AG20443 (cell line): ENCODE data around the gene KCTD6.

Experiments used
- DNase-seq: peaks from one replicate; pipeline ENCODE4 v3.0.0; 2012; ENCODE audit warnings: low spot score, mixed read lengths

The KCTD6 gene

DNA sequence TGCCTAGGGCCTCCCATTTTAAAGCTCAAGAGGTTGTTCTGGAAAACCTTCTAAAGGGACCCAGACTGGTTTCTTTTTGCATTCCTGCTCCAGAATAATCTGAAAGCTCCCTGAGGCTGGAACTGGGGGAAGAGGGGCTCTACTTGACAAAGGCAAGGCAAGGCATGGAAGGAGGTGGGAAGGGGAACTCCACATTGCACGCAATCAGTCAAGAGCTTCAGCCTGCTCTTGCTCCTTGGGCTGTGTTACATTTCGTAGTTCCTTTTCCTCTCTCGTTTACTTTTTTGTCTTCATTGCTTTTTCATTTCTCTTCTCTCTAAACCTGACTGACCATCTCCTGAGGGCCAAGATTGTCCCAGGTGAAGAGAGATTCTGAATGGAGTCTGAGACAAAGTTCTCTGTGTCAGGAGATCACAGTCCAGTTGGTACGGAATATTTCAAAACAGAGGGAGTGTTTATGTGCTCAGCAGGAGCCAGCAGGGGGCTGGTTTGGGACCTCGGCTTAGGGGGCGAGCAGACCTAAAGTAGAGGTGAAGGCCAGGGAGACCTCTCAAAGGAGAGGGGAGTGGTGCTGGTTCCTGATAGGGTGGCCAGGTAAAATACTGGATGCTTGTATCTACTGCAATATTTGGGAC is 6.0 kb upstream of the KCTD6 start:
- no peak for DNase-seq

GRCh38 chr3:58487140-58487886 is 4.6 kb upstream of the KCTD6 start:
- peak; percentile 86 for DNase-seq

- DNase-seq: no peak
These were observed 2.9 kb upstream of the KCTD6 start for GRCh38 chr3:58488967-58489366.

- no peak for DNase-seq
These were observed 915 bp upstream of the KCTD6 start for GRCh38 chr3:58490860-58491501.

DNA sequence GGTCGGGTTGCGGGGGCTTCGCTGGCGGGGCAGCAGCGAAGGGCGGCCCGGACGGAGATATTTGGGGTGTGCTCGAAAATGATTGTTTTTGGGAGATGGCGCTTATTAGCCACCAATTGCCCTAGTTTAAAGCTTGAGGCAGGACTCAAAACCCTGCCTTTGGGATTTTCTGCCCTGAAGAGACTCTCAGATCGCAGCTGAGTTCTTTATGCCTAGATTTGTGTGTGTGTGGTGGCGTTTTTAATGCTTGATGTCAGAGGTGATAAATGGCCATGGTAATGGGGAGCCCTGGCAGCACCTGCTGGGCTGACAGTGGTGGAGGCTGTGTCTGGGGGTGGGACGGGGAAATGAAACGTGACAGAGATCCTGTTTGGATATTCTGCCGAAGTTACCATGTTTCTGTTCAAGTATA is 604 bp downstream of the KCTD6 start:
- peak; percentile 19 for DNase-seq

DNA sequence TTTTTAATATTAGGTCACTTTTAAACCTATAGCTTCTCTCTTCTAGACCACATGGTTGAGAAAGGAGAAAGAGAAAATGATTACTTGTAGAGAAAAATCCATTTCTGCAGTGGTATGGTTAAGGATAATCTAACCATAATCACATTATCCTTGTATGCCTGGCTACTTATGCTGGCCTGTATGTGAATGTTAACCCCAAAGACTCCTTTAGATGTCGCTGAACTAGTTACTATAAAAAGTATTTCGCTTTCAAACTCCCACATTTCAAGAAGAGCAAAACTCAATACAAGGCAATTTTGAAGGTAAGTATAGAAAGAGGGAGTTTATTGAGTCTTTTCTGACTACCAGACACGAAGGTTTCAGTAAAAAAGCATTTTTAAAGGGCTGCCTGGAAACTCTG is 2.2 kb downstream of the KCTD6 start:
- no peak for DNase-seq

DNA sequence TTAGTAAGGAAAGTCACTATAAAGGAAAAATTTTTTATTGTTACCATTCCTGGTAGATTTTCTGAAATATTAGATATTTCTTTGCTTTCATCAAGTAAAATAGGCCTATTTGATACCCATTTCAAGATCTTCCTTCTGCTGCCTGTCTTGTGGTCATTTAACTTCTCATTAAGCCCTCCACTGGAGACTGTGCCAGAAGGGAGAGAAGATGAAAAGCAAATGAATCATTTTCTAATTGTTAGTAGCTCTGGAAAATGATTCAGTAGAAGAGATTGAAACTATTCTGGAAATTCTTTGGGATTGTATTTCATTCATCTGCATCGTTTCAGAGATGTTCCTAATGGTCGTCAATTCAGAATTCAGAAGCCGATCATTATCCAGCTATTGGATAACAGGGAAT is 3.2 kb downstream of the KCTD6 start:
- DNase-seq: peak; percentile 29

DNA sequence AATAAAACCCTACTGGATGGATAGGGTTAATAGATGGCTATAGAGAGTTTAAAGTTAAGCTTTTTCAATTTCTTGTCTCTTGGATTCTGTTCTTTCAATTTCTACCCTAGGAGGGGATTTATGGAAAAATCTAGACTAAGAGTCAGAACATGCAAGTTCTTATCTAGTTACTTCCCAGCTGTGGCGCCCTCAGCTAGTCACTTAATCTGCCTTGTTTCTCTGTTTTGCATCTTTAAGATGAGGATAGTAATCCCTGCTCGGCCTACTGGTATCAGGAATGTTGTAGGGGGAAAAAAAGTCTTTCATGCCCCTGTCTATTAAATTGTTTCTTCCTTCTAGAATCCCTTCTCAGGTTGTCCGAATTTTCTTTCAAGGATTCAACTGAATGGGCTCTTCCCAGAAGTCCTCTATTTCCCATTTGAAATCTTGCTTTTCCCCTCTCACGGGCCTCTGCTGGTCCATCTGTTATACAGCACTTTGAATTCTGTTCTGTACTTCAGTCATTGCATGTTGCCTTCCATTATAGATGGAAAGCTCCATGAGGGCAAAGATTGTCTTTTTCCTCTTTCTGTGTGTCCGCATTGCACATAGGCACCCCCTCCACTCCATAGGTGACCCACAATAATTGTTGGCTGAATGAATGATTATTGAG is 4.4 kb downstream of the KCTD6 start:
- no peak for DNase-seq

DNA sequence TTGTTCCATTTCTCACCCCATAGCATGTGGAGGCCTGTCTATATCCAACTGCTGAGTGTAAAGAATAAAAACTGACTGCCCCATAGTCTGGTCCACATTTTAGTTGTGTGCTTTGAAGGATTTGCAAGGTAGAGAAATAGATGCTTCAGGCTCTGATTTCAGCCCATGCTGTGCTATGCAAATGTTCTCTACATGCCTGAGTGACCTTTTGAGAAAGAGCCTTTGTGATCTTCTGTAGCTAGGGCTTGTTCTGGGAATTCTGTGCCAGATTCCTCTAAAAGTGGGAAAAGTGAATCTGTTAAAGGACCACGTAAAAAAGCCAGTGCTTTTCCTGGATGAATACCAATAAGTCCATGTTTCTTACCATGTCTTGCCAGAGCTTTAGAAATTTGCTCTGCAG is 5.2 kb downstream of the KCTD6 start:
- DNase-seq: no peak

DNA sequence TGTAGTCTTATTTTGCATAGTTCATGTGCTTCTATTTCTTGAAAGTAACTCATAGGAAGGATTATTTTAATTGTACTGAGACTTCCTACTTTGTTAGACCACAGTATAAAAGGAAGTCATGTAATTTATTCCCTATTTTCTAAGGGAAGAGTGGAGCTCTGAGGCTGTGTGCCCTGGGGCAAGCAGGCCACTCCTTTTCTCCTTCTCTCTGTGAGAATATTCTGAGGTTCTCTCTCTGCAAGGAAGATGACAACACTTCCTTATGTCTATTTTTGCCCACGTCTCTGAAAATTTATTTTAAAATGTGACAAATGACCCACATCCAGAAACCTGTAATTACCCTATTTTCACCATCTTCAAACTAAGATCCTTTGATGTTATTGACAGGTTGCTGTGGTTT is 11.0 kb downstream of the KCTD6 start:
- no peak for DNase-seq

DNA sequence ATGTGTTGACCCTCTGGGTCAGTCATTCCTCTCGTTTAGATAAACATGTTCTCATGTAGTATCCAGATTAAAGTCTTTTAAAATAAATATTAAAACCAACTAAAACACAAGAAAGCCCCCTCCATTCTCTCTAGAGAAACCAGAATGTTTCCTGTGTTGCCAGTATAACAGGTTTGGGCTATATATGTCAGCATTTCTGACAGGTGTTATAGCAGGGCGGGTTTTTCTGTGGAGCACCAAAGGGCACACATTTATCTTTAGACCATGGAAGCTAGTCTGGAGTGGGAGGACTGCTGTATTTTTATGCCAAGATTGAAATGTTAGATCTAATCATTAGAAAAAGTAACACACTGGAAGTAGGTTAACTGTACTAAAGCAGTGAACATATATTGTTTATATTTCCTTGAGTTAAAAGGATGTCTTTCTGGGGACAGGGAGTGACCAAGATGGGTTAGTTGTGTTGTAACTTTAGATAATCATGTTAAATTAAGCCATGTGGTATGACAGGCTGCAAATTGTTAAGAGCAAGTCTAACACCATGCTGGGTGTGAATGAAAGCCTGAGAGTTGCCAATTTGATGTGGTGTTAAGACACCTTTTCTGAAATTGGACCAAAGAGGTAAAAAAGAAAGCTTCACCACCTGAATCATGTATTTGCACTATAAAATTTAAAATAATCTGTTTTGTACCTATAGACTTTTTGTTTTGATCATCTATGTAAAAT is 15.6 kb downstream of the KCTD6 start:
- no peak for DNase-seq

- no peak for DNase-seq
These were observed 16.5 kb downstream of the KCTD6 start for GRCh38 chr3:58508437-58508836.

DNA sequence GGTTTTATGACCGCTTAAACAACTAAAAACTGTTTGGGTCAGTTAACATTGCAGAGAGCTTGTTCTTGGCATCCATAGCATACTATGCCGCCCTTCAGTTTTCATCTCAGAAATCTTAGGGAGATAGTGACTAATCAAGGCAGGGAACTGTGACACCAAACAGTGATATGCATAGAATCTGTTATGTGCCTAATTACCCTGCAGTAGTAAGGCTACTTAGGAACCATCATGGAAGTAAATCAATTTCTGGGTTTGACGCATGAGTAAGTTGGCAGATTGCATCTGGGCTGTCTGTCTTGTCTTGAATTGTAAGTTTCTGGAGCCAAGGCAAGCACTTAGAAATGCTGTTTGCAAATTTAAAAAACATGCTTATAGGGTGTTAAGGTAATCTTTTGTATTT is 22.5 kb downstream of the KCTD6 start:
- no peak for DNase-seq

GRCh38 chr3:58518291-58518789 is 26.4 kb downstream of the KCTD6 start:
- no peak for DNase-seq

DNA sequence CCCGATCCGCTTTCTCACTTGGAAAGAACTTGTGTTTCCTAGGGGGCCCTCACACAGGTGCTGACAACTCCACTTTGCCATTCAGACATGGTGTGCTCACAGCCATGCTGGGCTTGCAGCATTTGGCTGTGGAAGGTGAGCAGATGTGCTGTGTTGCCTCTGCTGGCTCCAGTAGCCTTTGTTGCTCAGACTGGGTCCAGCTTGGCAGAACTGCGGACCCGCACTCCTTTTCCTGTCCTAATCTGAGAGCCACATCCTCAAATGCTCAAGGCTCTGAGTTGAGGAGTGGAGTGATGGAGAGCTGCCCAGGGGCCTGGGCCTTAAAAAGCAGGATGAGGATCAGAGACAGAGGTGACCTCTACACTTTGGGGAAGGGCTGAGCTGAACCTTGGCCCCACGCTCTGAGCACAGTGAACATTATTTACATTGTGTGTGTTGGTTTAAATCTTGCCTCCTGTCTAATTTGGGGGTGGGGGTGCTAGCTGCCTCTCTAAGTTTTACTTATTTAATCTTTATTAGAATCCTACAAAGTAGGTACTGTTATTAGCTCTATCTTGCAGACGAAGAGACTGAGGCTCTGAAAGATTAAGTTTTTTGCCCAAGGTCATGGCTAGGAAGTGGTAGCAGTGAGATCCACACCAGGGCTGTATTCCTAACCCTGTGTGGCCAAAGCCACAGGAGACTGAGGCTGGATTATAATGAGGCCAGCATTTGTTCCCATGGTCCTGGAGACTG is 27.9 kb downstream of the KCTD6 start:
- no peak for DNase-seq

GRCh38 chr3:58520403-58521335 is 28.8 kb downstream of the KCTD6 start:
- DNase-seq: no peak

- no peak for DNase-seq
These were observed 29.4 kb downstream of the KCTD6 start for GRCh38 chr3:58521336-58521670.

GRCh38 chr3:58521917-58522631 is 30.2 kb downstream of the KCTD6 start:
- DNase-seq: no peak

- DNase-seq: no peak
These were observed 31.0 kb downstream of the KCTD6 start for GRCh38 chr3:58522759-58523425.
